Measurements from ENCODE around the gene ZNF557.

DNA sequence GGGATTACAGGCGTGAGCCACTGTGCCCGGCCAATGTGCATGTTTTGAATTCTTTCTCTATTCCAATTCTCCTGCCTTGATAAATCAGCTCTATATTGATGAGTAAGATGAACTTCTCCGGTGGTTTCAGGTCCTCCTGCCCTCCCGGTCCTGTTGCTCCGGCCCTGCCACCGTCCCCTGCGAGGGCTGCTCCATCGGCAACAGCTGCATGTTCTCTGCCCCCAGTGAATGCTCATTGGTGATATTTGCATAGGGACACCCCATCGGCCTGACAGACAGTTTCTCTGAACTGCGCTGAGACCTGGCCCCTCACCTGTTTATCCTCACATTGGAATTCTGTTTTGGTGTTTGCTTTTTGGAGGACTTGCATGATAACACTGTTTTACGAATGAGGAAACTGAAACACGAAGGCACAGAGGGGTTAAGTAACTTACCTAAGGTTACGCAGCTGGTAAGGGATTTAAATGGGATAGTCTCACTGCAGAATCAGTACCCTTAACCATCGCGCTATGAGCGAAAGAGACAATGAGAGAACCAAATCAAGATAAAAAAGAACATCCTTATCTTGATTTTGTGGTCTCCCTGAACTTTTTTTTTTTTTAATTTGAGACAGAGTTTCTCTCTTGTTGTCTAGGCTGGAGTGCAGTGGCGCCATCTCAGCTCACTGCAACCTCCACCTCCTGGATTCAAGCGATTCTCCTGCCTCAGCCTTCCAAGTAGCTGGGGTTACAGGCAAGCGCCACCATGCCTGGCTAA, 32.2 kb downstream of the ZNF557 start:
- TF ChIP-seq, protein P1, sequence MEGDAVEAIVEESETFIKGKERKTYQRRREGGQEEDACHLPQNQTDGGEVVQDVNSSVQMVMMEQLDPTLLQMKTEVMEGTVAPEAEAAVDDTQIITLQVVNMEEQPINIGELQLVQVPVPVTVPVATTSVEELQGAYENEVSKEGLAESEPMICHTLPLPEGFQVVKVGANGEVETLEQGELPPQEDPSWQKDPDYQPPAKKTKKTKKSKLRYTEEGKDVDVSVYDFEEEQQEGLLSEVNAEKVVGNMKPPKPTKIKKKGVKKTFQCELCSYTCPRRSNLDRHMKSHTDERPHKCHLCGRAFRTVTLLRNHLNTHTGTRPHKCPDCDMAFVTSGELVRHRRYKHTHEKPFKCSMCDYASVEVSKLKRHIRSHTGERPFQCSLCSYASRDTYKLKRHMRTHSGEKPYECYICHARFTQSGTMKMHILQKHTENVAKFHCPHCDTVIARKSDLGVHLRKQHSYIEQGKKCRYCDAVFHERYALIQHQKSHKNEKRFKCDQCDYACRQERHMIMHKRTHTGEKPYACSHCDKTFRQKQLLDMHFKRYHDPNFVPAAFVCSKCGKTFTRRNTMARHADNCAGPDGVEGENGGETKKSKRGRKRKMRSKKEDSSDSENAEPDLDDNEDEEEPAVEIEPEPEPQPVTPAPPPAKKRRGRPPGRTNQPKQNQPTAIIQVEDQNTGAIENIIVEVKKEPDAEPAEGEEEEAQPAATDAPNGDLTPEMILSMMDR (IDR thresholded peaks at IDR 0.05), result no peak
- TF ChIP-seq POLR2AphosphoS5 (IDR thresholded peaks at IDR 0.05) (no peak), POLR2A (IDR thresholded peaks at IDR 0.05) (no peak), EP300 (IDR thresholded peaks at IDR 0.05) (no peak)

Data from stomach (tissue), 4 donors.